ENCODE measurements around the gene KRT78.

Gene KRT78

DNA sequence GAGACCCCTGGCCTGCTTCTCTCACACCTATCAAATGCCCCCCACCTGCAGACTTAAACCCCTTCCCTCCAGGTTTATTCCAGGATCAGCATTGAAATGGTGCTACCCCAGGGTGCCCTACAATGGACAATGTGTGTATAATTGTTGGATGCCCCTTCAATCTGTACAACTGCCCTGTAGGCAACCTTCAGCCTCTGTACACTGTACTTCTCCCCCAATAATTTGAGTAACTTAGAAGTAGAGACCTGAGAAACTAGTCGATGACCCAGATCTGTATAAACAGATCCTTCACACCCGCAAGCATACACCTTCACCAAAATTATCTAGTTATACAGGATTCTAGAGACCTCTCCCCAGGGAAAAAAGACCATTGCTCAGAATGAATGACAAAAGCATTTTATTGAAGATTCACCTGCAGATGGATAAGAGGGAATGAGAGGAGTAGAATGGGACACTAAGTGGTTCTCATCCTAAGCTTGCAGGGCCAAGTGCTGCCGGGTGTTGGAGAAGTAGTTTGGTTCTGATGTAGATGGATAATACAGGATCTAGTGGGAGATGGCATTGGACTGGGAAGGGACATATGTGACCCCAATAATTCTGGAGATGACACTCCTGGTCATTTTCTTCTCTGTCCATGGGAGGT is 42.5 kb downstream of the KRT78 start:
- Histone ChIP-seq H3K9me2 (replicated peaks; ENCODE audit: low read depth, low read length) (no peaks in the 10 kb centered on the region), H4K20me1 (ENCODE audit: insufficient read depth, low read length, poor library complexity, severe bottlenecking) (no peaks in the 10 kb centered on the region), H2AFZ (ENCODE audit: low read length) (no peak overlapping the region), H3K4me3 (ENCODE audit: low read length, poor library complexity, severe bottlenecking) (no peak overlapping the region), H3F3A (ENCODE audit: low read depth) (no peaks in the 10 kb centered on the region), H3K4me2 (ENCODE audit: low read depth, low read length, poor library complexity, severe bottlenecking) (no peak overlapping the region), H3K9me3 (ENCODE audit: insufficient read depth, low read depth, low read length) (no peaks in the 10 kb centered on the region), H3K27me3 (ENCODE audit: insufficient read depth, low read length, poor library complexity, severe bottlenecking) (no peaks in the 10 kb centered on the region), H3K9ac (ENCODE audit: low read depth, low read length, poor library complexity, severe bottlenecking) (no peak overlapping the region), H3K79me2 (ENCODE audit: insufficient read depth, low read length) (no peaks in the 10 kb centered on the region), H3K4me1 (ENCODE audit: insufficient read depth, low read length, poor library complexity, severe bottlenecking) (no peaks in the 10 kb centered on the region), H3K36me3 (ENCODE audit: insufficient read depth, low read length) (no peaks in the 10 kb centered on the region)
- TF ChIP-seq, protein P1, sequence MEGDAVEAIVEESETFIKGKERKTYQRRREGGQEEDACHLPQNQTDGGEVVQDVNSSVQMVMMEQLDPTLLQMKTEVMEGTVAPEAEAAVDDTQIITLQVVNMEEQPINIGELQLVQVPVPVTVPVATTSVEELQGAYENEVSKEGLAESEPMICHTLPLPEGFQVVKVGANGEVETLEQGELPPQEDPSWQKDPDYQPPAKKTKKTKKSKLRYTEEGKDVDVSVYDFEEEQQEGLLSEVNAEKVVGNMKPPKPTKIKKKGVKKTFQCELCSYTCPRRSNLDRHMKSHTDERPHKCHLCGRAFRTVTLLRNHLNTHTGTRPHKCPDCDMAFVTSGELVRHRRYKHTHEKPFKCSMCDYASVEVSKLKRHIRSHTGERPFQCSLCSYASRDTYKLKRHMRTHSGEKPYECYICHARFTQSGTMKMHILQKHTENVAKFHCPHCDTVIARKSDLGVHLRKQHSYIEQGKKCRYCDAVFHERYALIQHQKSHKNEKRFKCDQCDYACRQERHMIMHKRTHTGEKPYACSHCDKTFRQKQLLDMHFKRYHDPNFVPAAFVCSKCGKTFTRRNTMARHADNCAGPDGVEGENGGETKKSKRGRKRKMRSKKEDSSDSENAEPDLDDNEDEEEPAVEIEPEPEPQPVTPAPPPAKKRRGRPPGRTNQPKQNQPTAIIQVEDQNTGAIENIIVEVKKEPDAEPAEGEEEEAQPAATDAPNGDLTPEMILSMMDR (conservative IDR thresholded peaks at IDR 0.05; ENCODE audit: low read length): no peak
- no peak for TF ChIP-seq EZH2phosphoT487 (IDR thresholded peaks at IDR 0.05; ENCODE audit: borderline replicate concordance)

DNA sequence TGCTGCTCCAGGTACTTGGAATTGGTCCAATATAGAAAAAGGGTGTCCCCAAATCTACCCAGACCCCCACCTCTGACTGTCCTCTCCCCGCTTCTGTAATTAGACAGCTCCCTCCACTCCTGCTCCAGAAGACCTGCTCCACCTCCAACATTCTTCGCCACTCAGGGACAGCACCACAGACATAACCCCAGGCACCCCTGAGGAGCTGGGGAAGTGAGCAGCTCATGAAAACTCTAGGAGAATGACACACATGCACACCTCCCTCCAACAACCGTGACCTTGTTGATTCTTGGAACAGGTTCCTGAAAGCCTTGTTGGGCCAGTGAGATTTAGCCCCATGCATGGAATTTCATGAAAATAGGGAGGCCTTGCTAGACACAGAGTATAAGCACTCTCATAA is 43.1 kb downstream of the KRT78 start:
- Histone ChIP-seq H2AFZ (ENCODE audit: low read length) (no peak overlapping the region), H3K4me2 (ENCODE audit: low read depth, low read length, poor library complexity, severe bottlenecking) (no peak overlapping the region), H3K9me2 (replicated peaks; ENCODE audit: low read depth, low read length) (no peaks in the 10 kb centered on the region), H4K20me1 (ENCODE audit: insufficient read depth, low read length, poor library complexity, severe bottlenecking) (no peaks in the 10 kb centered on the region), H3K79me2 (ENCODE audit: insufficient read depth, low read length) (no peaks in the 10 kb centered on the region), H3K4me3 (ENCODE audit: low read length, poor library complexity, severe bottlenecking) (no peak overlapping the region), H3K27me3 (ENCODE audit: insufficient read depth, low read length, poor library complexity, severe bottlenecking) (no peaks in the 10 kb centered on the region), H3K36me3 (ENCODE audit: insufficient read depth, low read length) (no peaks in the 10 kb centered on the region), H3F3A (ENCODE audit: low read depth) (no peaks in the 10 kb centered on the region), H3K4me1 (ENCODE audit: insufficient read depth, low read length, poor library complexity, severe bottlenecking) (no peaks in the 10 kb centered on the region), H3K9me3 (ENCODE audit: insufficient read depth, low read depth, low read length) (no peaks in the 10 kb centered on the region), H3K9ac (ENCODE audit: low read depth, low read length, poor library complexity, severe bottlenecking) (no peak overlapping the region)
- TF ChIP-seq, protein P1 (conservative IDR thresholded peaks at IDR 0.05; ENCODE audit: low read length): no peak
- no peak for TF ChIP-seq EZH2phosphoT487 (IDR thresholded peaks at IDR 0.05; ENCODE audit: borderline replicate concordance)

DNA sequence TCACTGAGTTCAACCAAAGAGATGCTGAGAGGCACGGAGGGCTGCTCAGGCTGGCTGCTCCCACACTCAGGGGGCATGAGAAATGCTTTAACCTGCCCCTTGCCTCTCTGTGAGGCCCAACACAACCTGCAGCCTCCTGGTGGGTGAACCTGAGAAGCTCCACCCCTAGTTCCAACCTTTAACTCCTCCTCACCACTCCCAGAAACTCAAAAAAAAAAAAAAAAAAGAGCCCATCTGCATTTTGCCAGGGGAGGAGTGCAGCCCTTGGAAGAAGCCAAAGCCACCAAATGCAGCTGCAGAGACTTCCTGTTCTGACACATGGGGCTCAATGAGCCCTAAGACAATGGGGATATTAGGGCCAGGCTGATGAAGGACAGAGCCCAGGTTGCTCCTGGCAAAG is 43.8 kb downstream of the KRT78 start:
- no peak overlapping the region for H2AFZ ChIP-seq (ENCODE audit: low read length)
- no peak overlapping the region for H3K4me3 ChIP-seq (ENCODE audit: low read length, poor library complexity, severe bottlenecking)
- no peaks in the 10 kb centered on the region for H3K27me3 ChIP-seq (ENCODE audit: insufficient read depth, low read length, poor library complexity, severe bottlenecking)
- H3K9me2 ChIP-seq (replicated peaks; ENCODE audit: low read depth, low read length): no peaks in the 10 kb centered on the region
- no peaks in the 10 kb centered on the region for H3K9me3 ChIP-seq (ENCODE audit: insufficient read depth, low read depth, low read length)
- H3K4me1 ChIP-seq (ENCODE audit: insufficient read depth, low read length, poor library complexity, severe bottlenecking): no peaks in the 10 kb centered on the region
- TF ChIP-seq, protein P1 (conservative IDR thresholded peaks at IDR 0.05; ENCODE audit: low read length): no peak
- TF ChIP-seq EZH2phosphoT487 (IDR thresholded peaks at IDR 0.05; ENCODE audit: borderline replicate concordance): no peak
- H3K4me2 ChIP-seq (ENCODE audit: low read depth, low read length, poor library complexity, severe bottlenecking): no peak overlapping the region
- H3K36me3 ChIP-seq (ENCODE audit: insufficient read depth, low read length): no peaks in the 10 kb centered on the region
- no peaks in the 10 kb centered on the region for H4K20me1 ChIP-seq (ENCODE audit: insufficient read depth, low read length, poor library complexity, severe bottlenecking)
- no peak overlapping the region for H3K9ac ChIP-seq (ENCODE audit: low read depth, low read length, poor library complexity, severe bottlenecking)
- H3K79me2 ChIP-seq (ENCODE audit: insufficient read depth, low read length): no peaks in the 10 kb centered on the region
- H3F3A ChIP-seq (ENCODE audit: low read depth): no peaks in the 10 kb centered on the region
